NCI-H2196 (cell line): ENCODE data around the gene MAN1A1.

ENCODE experiments used
- DNase-seq: peaks from one replicate; lab custom pipeline; 2025; ENCODE audit not compliant: unreplicated experiment; lab: John Stamatoyannopoulos, UW

The MAN1A1 gene

DNA sequence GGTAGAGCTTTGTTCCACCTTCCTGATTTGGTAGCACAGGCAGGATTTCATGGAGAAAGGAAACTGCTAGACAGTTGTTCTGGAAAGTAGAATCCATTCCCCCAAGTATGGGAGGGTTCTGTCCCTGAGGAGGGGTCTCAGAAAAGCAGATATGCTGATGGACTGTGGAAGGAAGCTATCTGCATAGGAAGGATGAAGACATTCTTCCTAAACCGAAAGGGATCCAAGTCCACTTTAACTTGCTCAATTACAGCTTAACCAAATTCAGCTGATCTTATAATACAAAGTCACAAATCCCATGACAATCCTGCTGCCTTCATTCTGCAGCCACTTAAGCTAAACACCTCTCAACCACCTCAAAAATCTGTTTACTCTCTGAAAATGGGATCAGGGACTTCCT is 2.6 kb downstream of the MAN1A1 start:
- no peak for DNase-seq

DNA sequence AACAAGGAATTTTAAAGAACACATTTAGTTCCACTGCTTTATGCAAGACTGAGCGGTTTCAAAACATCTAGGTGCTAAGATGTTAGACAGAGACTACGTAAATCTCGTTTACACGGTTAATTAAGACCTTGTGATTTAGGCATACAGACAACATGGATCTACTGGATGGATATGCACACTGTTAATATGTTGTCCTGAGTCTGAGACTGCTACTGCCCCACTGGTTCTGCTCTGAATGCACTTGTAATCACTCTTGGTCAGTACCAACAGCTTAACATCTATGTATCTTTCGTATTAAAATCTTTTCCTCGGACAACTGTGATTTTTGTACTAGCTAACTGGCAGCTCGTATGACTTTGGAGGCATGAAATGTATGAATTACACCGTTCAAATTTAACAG is 3.1 kb downstream of the MAN1A1 start:
- DNase-seq: no peak

DNA sequence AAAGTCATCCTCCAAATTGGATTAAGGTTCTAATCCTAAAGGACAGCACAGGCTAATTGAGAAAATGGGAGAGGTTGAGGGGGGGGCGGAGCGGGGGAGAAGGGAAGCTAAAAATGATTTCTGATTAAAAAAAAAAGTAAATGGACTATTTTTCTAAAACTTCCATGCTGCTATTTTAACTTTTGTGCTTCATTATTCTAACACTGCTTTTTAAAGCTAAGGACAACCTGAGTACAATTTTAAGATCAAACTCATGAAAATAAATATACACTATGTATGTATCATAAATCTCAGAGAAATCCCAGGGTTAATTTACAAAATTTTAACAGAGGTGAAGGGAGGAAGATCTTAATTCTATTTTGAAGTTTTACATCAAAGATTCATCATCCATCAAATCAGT is 4.4 kb downstream of the MAN1A1 start:
- DNase-seq: no peak

DNA sequence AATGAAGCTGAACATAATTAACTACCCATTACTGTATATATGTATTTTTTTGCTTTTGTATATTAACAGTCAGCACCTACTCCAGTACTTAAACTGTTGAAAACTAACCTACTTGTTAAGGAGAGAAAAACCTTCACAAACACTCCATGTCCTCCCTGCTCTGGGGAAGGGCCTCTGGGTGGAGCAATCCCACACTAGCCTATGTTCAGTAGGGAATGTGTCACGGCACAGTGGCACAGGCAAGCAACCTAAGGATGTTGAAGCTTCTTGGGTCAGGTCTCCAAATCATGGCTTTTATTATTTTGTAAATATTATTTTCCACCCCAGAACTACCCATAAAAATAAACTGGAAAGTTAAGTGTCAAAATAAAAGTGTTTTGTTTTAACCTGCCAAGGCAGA is 5.3 kb downstream of the MAN1A1 start:
- DNase-seq: no peak

DNA sequence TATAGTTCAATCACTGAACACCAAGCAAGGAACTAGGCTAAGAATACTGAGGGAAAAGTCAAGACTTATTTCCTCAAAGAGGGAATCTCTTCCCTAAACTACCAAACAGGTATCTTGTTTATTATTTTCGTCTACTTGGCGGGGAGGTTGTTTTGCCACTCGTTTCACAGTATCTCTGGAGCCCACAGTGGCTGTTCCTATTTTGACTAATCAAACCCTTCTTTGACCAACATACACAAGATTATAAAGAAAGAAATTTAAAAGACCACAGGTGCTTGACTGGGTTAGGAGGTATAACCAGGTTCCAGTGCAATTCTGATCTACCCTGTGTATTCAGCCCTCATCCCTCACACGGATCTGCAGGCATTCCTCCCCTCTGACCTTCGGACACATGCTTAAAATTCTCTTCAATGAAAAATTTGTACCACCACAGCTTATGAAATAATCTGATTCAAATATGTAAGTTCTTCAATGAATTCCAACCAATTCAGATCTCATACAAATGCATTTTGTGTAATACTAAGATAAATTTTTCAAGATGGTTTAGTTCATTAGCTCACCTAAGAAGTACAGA is 5.9 kb downstream of the MAN1A1 start:
- DNase-seq: no peak

DNA sequence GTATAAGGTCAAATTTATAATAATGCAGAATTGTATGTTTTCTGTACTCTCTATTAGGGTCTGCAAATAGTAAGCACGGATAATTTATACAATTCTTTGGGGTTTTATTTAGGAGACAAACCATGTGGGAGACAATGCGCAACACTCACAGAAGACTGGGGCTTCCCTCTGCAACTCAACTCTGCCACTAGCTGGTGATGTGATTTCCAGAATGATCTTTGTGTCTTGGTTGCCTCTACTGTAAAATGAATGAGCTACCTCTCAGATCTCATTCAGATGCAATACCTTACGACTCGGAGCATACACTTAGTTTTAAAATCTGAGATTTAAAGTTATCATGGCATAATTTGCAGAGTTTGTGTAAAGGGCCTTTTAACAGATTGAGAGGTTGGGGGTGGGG is 6.4 kb downstream of the MAN1A1 start:
- no peak for DNase-seq

DNA sequence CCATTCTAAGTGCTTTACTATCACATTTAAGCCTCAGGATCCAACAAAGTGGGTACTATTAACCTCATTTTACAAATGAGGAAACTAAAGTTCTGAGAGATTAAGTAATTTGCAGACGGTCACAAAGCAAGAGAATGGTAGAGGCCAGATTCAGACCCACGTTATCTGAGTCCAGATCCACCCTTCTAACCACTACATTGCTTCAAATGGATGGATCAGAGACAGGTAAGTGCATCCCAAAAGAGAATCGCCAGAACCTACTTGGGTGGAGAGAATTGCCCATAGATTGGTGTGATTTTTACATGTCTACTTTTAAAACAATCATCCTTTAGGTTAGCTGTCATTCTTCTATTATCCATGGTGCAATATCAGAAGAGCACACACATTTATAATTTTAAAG is 7.1 kb downstream of the MAN1A1 start:
- DNase-seq: no peak

DNA sequence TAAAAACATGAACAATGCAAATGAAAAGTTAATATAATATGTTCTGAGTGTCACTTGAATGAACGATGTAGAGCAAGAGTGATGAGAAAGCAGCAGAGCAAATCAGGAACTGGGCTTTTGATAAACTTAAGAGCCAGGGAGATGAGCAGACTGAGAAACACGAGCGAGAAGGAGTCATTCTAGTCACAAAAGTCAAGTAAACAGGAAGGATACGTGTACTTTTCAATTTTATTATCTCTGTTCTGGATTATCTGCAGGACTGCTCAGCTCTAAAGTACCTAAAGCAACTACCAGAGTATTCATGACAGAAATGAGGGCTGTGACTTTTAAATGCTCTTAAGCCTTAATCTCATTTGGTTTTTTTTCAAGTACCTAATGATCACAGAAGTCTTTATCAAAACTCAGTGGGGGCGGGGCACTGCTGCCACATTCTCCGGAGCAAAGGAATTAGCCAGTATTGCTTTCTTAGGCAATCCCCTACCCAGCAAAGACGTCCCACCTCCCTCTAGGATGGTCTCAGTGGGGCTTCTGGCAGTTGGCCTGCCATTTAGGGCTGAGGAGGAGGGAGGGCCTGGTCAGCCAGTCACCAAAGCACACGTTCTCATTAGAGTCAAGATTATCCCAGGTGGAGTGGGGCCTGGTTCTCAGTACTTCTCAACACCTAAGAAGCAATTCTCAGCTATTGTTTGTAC is 8.6 kb downstream of the MAN1A1 start:
- no peak for DNase-seq

DNA sequence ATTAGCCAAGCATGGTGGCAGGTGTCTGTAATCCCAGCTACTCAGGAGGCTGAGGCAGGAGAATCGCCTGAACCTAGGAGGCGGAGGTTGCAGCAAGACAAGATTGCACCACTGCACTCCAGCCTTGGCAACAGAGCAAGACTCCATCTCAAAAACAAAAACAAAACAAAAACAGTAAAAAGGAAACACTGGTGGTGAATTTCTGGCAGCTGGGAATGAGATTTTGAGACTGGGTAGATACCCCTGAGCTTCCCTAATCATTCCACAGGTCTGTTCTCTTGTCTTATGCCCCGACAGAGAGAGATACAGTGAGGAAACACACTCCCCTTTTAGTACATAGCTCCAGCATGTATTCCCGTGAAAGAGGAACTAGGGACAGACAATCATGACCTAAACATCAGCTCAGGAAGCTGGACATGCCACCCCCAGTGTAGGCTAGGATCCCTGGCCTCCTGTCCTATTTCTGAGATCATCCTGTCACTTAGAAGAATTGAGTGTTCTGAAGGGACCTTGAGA is 9.6 kb downstream of the MAN1A1 start:
- no peak for DNase-seq

DNA sequence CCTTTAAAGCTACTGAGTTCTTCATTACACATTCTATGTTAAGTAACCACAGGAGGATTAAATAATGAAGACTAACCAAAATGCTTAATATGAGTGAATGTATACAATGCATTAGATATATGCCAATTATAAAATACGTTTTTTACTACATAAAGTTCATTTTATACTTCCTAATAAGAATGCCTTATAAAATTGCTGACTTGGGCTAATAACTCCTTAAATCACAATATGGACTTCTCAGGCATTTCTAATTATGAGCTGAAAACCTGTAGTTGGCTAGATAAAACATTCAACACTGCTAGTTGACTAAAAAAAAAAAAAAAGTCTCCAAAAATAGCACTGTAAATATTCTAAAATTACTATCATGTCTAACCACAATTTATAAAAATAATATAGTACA is 11.8 kb downstream of the MAN1A1 start:
- DNase-seq: no peak

DNA sequence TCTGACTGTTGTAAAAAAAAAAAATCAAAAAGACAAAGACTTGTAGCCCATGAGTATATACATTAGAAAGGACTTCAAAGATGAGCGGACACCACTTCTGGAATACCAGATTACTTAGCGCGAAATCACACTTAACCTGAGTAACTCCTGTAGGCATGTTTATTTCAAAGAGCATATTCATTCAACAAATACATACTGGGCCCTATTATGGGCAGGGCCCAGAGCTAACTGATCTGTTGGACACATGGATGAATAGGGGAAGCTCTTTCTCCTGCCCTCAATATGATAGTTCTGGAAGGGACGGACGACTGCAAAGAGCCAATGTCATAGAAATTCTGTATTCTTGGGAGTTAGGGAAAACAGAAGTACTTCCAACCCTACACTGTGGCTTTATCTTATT is 12.3 kb downstream of the MAN1A1 start:
- no peak for DNase-seq

DNA sequence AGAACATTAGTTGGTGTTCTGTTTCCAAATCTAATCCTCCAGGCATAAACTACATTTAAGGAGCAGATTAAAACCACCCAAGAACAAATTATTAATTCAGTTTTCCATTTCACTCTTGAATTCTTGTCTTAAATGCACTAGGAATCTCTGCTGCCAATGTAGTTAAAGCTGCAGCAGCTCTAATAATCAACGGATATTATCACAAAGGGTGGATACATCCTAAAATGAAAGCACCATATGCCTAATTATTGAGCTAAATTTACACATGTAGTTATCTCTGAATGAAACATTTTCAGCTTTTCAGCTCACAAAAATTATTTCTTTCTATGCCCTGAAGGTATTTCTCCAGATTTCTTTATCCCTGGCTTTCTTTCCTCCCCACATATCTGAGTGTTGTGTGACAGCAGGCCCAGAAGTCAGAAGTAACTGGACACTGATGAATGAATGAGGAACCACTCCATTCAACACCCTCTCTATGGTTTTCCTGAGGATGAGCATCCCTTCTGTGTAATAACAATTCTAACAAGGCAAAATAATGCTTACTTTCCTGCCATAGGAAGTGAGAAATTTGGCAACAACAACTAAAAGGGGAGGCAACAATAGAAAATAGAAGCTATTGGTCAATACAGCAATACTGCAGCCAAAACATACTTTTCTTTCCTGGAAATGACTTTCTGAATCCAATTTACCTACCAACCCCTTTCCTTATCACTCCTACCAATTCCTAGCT is 14.9 kb downstream of the MAN1A1 start:
- DNase-seq: no peak

DNA sequence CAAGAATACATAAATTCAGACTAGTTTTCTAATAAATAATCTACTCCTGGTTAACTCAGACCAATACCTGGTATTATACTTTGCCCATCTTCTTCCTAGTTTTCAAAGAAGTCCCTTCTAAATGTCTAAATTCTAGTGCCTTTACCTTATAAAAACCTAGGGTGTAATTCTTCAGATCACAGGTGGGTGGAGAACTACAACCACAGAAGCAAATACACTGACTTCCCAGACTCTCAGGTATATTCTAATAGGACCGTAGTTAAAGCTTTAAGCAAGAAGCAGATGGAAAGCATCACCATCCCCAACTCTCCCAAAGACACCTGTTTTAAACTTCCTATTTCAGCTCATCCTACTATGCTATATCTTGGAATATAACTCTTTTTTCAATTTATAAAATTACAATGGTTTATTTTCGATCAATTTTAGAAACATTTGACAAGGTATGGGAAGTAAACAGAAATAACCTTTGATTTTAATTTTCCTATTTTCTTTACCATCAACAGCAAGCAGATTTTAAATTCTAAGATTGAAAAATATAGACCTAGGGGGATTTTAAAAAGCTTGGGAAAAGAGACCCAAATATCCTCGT is 15.8 kb downstream of the MAN1A1 start:
- no peak for DNase-seq

DNA sequence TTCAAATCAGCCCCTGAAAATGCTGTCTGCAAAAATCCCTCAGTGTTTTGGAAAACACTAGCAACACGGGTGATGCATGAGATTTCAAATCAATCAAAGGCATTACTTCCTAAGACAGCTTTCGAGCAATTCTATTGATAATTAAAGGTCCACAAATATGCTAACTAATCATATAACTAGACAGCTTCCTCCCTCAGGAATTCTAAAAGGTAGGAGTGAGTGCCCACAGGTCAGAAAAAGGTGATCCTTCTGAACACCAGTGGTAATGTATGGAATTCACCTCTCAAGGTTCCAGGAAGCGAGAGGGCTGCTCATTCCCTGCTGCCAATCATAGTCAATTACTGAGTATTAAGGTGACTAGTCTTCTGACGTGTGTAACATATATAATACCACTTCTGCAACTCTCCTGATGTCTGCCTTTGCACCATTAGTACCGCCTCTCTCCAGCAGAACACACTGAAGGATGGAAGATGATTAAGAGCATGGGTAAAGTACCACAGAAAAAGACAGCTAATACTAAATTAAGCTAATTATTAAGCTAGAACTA is 16.4 kb downstream of the MAN1A1 start:
- no peak for DNase-seq

DNA sequence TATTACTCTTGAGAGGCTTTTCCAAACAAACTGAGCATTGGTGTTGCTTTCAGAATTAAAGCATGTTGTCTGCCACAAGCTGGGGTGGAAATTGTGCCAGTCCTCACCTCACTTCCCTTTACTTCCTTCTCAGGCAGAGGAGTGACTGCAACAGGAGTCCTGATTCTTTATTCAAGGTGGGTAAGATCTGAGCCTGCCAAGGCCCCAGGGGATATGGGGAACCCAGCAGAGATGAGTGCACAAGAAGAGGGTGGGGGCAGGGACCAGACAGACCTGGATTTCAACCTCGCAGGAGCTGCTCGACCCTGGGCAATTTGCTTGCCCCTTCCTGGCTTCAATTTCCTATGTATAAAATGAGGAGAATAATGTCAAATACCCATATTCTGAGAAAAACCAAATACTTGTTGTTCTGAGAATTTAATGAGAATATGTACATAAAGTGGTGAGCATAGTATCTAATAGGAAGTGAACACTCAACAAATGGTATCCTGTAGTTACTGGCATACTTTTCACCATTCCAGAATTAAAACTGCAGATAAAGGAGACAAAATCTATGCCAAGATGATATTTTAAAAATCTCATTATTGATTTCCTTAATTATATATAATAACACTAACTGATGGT is 17.8 kb downstream of the MAN1A1 start:
- no peak for DNase-seq

DNA sequence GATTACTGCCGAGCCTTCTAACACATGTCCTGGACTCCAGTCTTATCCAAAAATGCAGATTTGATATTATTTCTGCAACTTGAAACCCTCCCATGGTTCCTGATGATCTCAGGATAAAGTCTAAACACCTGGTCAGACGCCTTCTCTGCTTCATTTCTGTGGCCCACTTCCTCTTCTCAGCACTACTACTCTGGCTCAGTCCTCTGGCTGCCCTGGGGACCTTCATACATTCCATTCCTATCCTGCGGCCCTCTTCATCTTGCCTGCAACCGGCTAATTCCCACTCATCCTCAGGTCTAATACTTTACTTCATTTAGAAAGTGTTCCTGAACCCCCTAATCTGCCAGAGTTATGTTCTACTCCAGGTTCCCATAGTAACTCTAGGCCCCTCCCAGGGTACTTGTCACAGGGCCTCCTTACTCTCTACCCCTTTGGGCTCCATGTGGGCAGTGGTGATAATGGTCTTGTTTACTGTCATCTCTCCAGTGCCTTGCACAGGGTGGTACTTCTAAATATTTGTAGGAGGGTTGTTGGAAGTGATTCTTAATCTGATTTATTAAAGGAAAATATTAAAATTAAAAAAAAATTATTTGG is 18.9 kb downstream of the MAN1A1 start:
- no peak for DNase-seq

DNA sequence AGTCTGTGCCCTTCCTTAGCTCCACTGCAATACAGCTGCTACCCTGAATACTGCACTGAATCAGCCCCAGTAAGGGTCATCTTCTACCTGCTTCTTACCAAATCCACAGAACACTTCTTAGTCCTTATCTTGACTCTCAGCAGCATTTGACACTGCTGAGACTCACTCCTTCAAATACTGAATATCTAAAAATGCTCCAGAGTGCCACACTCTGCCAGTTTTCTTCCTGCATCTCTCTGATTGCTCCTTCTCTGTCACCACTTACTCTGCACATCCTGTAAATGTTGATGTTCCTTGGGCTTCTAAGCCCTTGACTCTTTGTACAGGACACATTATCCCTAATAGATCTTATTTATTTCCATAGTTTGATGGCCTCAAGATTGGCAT is 19.8 kb downstream of the MAN1A1 start:
- no peak for DNase-seq

DNA sequence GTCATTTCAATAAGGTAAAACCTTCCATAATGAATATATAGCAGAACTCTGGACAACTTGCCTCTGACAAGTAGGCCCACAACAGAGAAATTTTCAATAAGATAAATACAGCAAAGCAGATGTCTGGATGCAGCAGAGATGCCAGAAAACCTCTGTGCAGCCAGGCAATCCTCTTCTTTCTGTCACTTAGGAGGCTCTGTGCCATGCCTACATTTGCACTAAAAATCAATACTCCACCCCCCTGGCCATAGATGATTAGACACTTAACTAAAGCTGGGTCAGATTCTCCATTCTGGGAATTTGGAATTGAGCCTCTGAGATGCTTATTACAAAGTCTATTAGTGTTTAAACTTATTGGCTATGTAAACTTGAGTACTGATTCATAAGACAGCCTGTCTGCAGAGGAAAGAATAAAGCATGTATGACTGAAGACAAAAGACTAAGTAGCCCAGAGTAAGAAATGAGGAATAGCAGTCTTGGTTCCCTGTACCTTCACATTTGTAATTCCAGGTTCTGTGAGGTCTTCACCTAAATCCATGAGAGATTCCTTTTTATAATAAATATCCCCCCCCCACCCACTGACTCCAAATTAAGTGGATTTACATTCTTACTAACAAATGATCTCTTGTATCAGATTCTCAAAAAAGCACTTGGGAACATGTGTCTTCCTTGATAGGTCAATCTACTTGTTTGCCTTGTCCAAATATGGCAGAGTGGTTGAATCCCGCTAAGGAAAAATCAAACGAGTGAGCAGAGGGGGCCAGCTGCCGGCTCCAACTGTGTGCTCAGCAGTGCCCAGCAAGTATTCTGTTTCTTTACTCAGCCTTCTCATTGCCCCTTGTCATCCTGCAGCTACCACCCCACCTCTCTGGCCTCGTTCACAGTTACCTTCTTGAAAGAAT is 20.4 kb downstream of the MAN1A1 start:
- no peak for DNase-seq

DNA sequence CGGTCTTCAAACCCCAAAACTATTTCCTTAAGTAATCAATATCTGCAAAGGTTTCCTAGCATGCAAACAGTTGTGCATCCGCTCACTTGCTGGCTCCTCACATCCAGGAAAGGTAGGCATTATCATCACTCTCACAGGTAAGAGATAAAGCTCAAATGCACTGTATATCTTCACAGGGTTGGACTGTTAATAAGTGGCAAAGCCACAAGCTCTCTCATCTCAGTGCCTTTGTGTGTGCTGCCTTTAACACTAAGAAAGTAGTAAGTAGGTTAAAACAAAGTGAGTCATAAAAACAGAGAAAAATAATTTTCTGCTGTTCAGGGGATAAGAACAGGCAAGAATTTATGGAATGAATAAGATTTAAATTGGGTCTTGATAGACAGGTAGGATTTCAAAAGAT is 21.3 kb downstream of the MAN1A1 start:
- no peak for DNase-seq

DNA sequence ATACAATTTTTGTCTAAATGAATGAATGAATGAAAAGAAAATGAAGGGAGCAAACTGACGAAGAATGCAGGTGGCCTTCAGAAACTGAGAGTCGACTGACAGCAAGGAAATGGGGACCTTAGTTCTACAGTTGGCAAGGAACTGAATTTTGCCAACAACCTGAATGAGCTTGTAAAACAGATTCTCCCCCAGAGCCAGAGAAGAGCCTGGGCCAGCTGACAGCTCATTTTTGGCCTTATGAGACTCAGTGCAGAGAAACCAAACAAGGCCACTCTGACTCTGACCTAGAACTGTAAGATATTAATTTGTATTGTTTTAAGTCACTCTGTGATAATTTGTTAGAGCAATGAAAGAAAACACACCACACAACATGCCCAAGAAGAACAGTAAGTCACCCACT is 21.8 kb downstream of the MAN1A1 start:
- no peak for DNase-seq
